Activated CD8-positive, alpha-beta T cell treated with anti-CD3 and anti-CD28 coated beads for 36 hours (primary cell): Measurements from ENCODE around the gene PALM2AKAP2. TPM values are rescaled to one million over a fixed set of nuclear protein-coding genes. Genes with fewer than 3 reads are reported as not detected.
"Not testable (repeated sequence)": the region's sequence is repeated elsewhere in the genome, so short reads cannot be mapped to it uniquely, and the experiment has no call there.

Experiments
- ATAC-seq: fragments of 200-7000 bp; cut with Tn5 transposase; one replicate; pipeline ENCODE4 v1.10.0; 2021; ENCODE audit warnings: mild to moderate bottlenecking, moderate library complexity
- CTCF ChIA-PET: fragments of 350-600 bp; sonication (Branson Sonifier 250); formaldehyde crosslinking; loops from one replicate; lab custom pipeline; 2021; ENCODE audit warnings: antibody characterized with exemption; lab: Charles Lee
- POLR2A ChIA-PET: fragments of 350-600 bp; sonication (Branson Sonifier 250); formaldehyde crosslinking; loops from one replicate; lab custom pipeline; 2021; ENCODE audit warnings: antibody characterized with exemption; lab: Charles Lee
- DNase-seq: peaks from one replicate; pipeline ENCODE4 v3.0.0-alpha.2; 2020
- H3K27ac Mint-ChIP-seq: one replicate; pipeline ENCODE4 v1.8.0; 2021; ENCODE audit warnings: mild to moderate bottlenecking, mixed read lengths
- H3K27me3 Mint-ChIP-seq: one replicate; pipeline ENCODE4 v1.8.0; 2021; ENCODE audit warnings: mixed read lengths
- H3K36me3 Mint-ChIP-seq: one replicate; pipeline ENCODE4 v1.8.0; 2021; ENCODE audit warnings: low read depth, mixed read lengths
- H3K4me1 Mint-ChIP-seq: one replicate; pipeline ENCODE4 v1.8.0; 2021; ENCODE audit warnings: low read depth, mixed read lengths
- H3K4me3 Mint-ChIP-seq: one replicate; pipeline ENCODE4 v1.8.0; 2021; ENCODE audit warnings: mild to moderate bottlenecking, moderate library complexity, mixed read lengths
- H3K9me3 Mint-ChIP-seq: one replicate; pipeline ENCODE4 v1.8.0; 2021; ENCODE audit warnings: mixed read lengths
- CTCF ChIP-seq: fragments of 200-600 bp; IDR thresholded peaks from one replicate; pipeline ENCODE4 v1.8.0; 2022; ENCODE audit warnings: antibody characterized with exemption, mild to moderate bottlenecking
- intact Hi-C: fragments of 100-400 bp; cut with micrococcal nuclease; formaldehyde crosslinking; loops from one replicate; pipeline ENCODE4 v1.10.0; 2022
- total RNA-seq, 2 experiments: library from RNA; stranded (reverse); gene quantifications; one replicate each; pipeline ENCODE4 v1.2.3, GENCODE V29; 2021

PALM2AKAP2 gene
- total RNA-seq, 2 experiments from 2014 or later: not detected

GRCh38 chr9:109817846-109818472, 38.0 kb downstream of the PALM2AKAP2 start:
- intact Hi-C loops: loop anchor here (10.0 kb wide), 1 partner anchor 243 kb away; no protein-coding TSS in a partner anchor
- Mint-ChIP-seq H3K36me3 (no peaks in the 10 kb centered on the region), H3K9me3 (no peaks in the 10 kb centered on the region), H3K4me3 (no peak overlapping the region), H3K27me3 (peaks cover 6% of the 10 kb centered on the region), H3K4me1 (no peaks in the 10 kb centered on the region), H3K27ac (no peak overlapping the region)
- ATAC-seq (no peak), DNase-seq (peak; percentile 62)
- ChIA-PET POLR2A (no interaction called here), CTCF (interaction anchor here (0.7 to 2.7 kb wide), 11 partner anchors 9 to 337 kb away, joined by 3 to 26 read pairs (median 4); no protein-coding TSS in a partner anchor)
- TF ChIP-seq CTCF: peak; percentile 65

GRCh38 chr9:109821711-109822110, 41.7 kb downstream of the PALM2AKAP2 start:
- CTCF ChIA-PET: no interaction called here
- DNase-seq: no peak
- no peak overlapping the region for H3K27ac Mint-ChIP-seq
- H3K36me3 Mint-ChIP-seq: no peaks in the 10 kb centered on the region
- H3K4me3 Mint-ChIP-seq: no peak overlapping the region
- no peak for ATAC-seq
- intact Hi-C loops: no loop called here
- POLR2A ChIA-PET: no interaction called here
- H3K4me1 Mint-ChIP-seq: no peaks in the 10 kb centered on the region
- no peak for TF ChIP-seq CTCF
- H3K27me3 Mint-ChIP-seq: peaks cover 6% of the 10 kb centered on the region
- H3K9me3 Mint-ChIP-seq: no peaks in the 10 kb centered on the region

GRCh38 chr9:109825383-109825782, 45.4 kb downstream of the PALM2AKAP2 start:
- H3K27me3 Mint-ChIP-seq, H3K27ac Mint-ChIP-seq, DNase-seq, H3K4me1 Mint-ChIP-seq, CTCF ChIA-PET, intact Hi-C loops, POLR2A ChIA-PET, H3K9me3 Mint-ChIP-seq, ATAC-seq, H3K36me3 Mint-ChIP-seq, H3K4me3 Mint-ChIP-seq: not testable (repeated sequence)

GRCh38 chr9:109826559-109826958, 46.6 kb downstream of the PALM2AKAP2 start:
- H3K9me3 Mint-ChIP-seq: no peaks in the 10 kb centered on the region
- DNase-seq (no peak), ATAC-seq (no peak)
- H3K4me1 Mint-ChIP-seq: no peaks in the 10 kb centered on the region
- H3K36me3 Mint-ChIP-seq: no peaks in the 10 kb centered on the region
- CTCF ChIA-PET: interaction anchor here (1.2 kb wide), 1 partner anchor 8 kb away, joined by 3 read pairs; no protein-coding TSS in a partner anchor
- peaks cover 5% of the 10 kb centered on the region for H3K27me3 Mint-ChIP-seq
- H3K4me3 Mint-ChIP-seq: no peak overlapping the region
- no peak for TF ChIP-seq CTCF
- intact Hi-C loops: no loop called here
- POLR2A ChIA-PET: no interaction called here
- H3K27ac Mint-ChIP-seq: no peak overlapping the region

GRCh38 chr9:109828254-109828653, 48.3 kb downstream of the PALM2AKAP2 start:
- ChIA-PET POLR2A (no interaction called here), CTCF (no interaction called here)
- Mint-ChIP-seq H3K27ac (no peak overlapping the region), H3K4me1 (no peaks in the 10 kb centered on the region), H3K4me3 (no peak overlapping the region), H3K36me3 (no peaks in the 10 kb centered on the region), H3K9me3 (no peaks in the 10 kb centered on the region), H3K27me3 (no peaks in the 10 kb centered on the region)
- DNase-seq (no peak), ATAC-seq (no peak)
- no peak for TF ChIP-seq CTCF
- intact Hi-C loops: no loop called here
